Activated T-cell treated with anti-CD3 and anti-CD28 coated beads, Interleukin-2, amount 50 U/mL, for 4 hours (primary cell): Measurements from ENCODE around the gene NELL1. TPM values are rescaled to one million over a fixed set of nuclear protein-coding genes. Genes with fewer than 3 reads are reported as not detected.

Experiments
- ATAC-seq, 2 donors: fragments of 200-7000 bp; cut with Tn5 transposase; one replicate each; pipeline ENCODE4 v1.10.0; 2021
- DNase-seq: peaks from one replicate; pipeline ENCODE4 v3.0.0-alpha.2; 2020
- H3K27me3 Mint-ChIP-seq: one replicate; pipeline ENCODE4 v1.8.0; 2021; ENCODE audit warnings: low read depth, mixed read lengths
- H3K36me3 Mint-ChIP-seq: one replicate; pipeline ENCODE4 v1.8.0; 2022; ENCODE audit warnings: mixed read lengths; ENCODE audit not compliant: insufficient read depth
- H3K4me1 Mint-ChIP-seq: one replicate; pipeline ENCODE4 v1.8.0; 2021; ENCODE audit warnings: low read depth, mixed read lengths
- H3K4me3 Mint-ChIP-seq: one replicate; pipeline ENCODE4 v1.8.0; 2021; ENCODE audit warnings: mild to moderate bottlenecking, moderate library complexity, mixed read lengths
- H3K9me3 Mint-ChIP-seq: one replicate; pipeline ENCODE4 v1.8.0; 2021; ENCODE audit warnings: mixed read lengths
- total RNA-seq, 3 donors: library from RNA; stranded (reverse); gene quantifications; one replicate each; pipeline ENCODE4 v1.2.1, GENCODE V29; 2021

Gene NELL1
- total RNA-seq, 3 donors from 2014 or later: not detected

DNA sequence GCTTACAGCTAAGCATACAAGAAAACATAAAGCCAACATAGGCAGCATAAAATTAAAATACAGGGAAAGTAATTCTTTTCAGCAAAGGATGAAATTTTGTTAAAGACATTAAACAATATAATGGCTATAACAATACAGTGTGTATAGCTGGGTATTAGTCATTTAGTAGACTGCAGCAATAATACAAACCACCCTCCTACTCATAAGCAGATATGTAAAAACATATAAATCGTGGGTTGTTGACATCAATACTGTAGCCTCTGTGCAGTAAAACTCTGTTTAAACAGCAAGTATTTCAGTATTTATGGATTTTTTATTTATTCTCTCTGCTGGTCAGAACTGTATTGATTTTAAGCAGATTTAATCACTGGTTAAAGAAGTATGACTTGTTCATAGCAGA lies 884.4 kb downstream of the NELL1 start:
- peaks cover 4% of the 10 kb centered on the region for H3K9me3 Mint-ChIP-seq
- H3K36me3 Mint-ChIP-seq: no peaks in the 10 kb centered on the region
- no peaks in the 10 kb centered on the region for H3K27me3 Mint-ChIP-seq
- H3K4me1 Mint-ChIP-seq: no peaks in the 10 kb centered on the region
- no peak for ATAC-seq
- no peak for DNase-seq
- no peak overlapping the region for H3K4me3 Mint-ChIP-seq

DNA sequence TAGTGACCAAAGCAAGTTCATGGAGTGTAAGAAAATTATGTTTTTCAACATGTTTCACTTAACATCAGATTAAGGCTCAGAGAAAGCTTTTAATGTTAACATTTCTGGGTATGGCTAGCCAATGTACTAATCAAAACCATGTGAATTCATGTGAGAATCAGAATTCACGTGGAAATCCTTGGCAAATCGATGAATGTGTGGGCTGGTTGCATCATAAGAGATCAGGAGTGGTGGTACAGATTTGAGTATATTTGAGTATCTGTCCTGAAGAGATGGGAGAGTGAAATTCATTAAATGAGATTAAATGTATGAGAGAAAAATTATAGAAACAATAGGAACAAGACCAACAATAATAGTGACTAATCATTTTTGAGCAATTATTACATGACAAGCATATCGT lies 884.9 kb downstream of the NELL1 start:
- Mint-ChIP-seq H3K4me3 (no peak overlapping the region), H3K27me3 (no peaks in the 10 kb centered on the region), H3K9me3 (peaks cover 4% of the 10 kb centered on the region), H3K36me3 (no peaks in the 10 kb centered on the region), H3K4me1 (no peaks in the 10 kb centered on the region)
- no peak for DNase-seq
- no peak for ATAC-seq

DNA sequence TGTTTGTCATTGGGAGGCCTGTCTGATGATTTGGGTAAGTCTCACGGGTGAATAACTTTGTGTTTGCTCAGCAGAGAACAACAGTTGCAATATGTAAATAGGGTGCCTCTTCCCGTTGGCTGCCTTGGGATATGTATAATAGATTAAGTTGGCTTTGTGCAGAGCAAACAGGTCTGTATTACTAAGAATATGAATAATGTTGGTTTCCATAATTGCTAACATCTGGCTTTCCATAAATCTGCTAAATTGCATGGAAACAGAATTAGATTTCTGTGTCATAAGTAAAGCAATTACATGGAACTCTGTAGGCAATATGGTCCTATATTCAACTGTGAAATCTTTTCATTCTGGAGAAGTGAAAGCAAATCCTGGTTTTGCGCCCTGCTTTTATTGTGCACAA lies 887.5 kb downstream of the NELL1 start:
- Mint-ChIP-seq H3K36me3 (no peaks in the 10 kb centered on the region), H3K9me3 (peaks cover 4% of the 10 kb centered on the region), H3K4me1 (no peaks in the 10 kb centered on the region), H3K27me3 (no peaks in the 10 kb centered on the region), H3K4me3 (no peak overlapping the region)
- ATAC-seq: no peak
- no peak for DNase-seq

DNA sequence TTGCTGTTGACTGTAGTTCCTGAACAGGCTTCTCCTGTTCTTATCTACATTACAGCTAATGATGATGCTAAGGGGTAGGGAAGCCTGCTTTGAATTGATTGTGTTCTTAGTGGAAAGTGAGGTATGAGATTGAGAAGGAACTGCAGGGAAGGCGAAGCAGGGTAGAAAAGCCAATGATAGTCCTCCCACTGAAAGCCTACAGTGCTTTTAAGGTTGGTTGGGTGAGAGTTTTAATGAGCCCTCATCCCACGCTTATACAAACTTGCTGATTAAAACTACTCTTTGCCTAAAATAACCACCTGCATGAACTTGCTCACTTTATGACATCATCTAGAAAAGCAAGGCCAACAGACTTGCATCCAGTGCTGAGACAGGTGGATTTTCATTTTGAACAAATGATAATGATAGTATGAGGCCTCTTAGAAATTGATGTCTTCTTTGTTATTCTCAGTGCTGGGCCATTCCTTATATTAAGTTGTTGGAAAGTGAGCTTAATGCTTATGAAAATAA lies 891.1 kb downstream of the NELL1 start:
- Mint-ChIP-seq H3K9me3 (peaks cover 6% of the 10 kb centered on the region), H3K27me3 (no peaks in the 10 kb centered on the region), H3K36me3 (no peaks in the 10 kb centered on the region), H3K4me3 (no peak overlapping the region), H3K4me1 (no peaks in the 10 kb centered on the region)
- DNase-seq: no peak
- ATAC-seq: no peak

DNA sequence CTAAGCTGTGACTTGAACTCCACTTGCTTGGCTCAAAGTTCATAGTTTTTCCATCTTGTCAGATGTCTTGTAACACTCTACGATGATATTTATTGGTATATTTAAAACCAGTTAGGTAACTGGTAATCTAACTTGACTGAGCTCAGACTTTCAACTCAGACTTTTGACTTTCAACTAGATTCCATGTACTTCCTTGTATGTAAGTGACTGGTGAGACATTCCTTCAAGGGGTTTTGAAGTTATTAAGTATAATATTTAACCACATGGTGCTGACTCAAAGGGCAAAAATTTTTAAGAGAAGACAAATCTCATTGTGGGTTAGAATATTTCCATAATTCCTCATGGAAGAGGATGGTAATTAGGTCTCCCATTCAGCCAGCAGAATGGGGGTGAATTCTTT lies 892.2 kb downstream of the NELL1 start:
- peaks cover 6% of the 10 kb centered on the region for H3K9me3 Mint-ChIP-seq
- H3K4me3 Mint-ChIP-seq: no peak overlapping the region
- H3K4me1 Mint-ChIP-seq: no peaks in the 10 kb centered on the region
- H3K36me3 Mint-ChIP-seq: no peaks in the 10 kb centered on the region
- no peak for DNase-seq
- ATAC-seq: no peak
- no peaks in the 10 kb centered on the region for H3K27me3 Mint-ChIP-seq

DNA sequence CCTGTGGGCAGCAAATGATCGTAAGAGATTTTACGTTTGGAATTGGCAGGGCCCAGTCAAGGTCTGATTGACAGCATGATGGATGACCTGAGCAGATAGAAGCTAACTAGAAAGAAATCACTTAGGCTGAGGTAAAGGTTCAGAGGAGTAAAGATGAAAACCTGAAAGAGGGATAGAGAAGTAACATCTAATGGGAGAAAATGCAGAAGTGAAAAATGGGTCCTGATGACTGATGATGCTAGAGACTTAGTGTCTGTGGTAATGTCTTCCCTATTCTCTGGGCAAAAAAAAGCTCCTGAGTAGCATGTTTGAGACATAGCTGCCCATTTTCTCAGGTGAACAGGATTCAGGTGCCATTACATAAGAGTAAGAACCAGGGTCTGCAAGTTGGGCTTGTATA lies 894.7 kb downstream of the NELL1 start:
- no peak for ATAC-seq
- H3K4me3 Mint-ChIP-seq: no peak overlapping the region
- H3K4me1 Mint-ChIP-seq: no peaks in the 10 kb centered on the region
- H3K9me3 Mint-ChIP-seq: peaks cover 6% of the 10 kb centered on the region
- H3K27me3 Mint-ChIP-seq: no peaks in the 10 kb centered on the region
- DNase-seq: no peak
- H3K36me3 Mint-ChIP-seq: no peaks in the 10 kb centered on the region

DNA sequence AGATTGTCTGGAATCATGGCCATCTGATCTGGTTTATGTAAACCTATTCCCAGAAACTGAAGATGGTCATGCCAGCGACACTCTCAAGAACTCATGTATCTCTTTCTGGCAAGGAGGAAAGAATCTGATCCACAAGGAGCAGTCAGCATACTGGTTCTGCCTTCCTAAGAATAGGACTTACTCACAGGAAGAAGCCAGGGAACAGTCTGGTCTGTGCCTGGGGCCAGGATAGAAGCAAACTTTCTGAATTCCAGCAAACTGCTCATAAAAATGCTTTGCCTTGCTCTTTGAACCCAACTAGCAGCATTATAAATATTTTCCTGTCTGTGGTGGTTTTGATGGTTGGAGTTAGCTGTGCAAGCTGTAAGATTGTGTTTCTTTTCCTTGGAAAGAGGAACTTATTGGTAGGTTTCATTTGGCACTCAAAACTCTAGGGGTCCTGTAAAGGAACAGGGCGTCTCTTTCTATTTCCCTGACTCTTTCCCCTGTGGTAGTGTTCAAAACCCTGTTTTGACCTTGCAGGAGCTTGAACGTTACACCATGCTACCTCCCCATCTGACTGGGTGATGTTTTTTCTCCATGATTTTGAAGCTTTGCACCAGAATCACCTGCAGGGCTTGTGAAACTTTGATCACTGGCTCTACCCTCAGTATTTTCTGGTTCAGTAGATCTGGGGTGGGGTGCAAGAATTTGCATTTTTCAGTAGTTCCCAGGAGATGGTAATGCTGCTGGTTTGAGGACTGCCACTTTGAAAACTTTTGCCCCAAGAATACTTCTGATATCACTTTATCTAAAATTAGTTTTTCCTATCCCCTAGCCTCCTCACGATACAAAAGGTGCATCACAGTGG lies 895.7 kb downstream of the NELL1 start:
- peaks cover 6% of the 10 kb centered on the region for H3K9me3 Mint-ChIP-seq
- H3K4me3 Mint-ChIP-seq: no peak overlapping the region
- H3K36me3 Mint-ChIP-seq: no peaks in the 10 kb centered on the region
- H3K4me1 Mint-ChIP-seq: no peaks in the 10 kb centered on the region
- DNase-seq (no peak), ATAC-seq (no peak)
- no peaks in the 10 kb centered on the region for H3K27me3 Mint-ChIP-seq

DNA sequence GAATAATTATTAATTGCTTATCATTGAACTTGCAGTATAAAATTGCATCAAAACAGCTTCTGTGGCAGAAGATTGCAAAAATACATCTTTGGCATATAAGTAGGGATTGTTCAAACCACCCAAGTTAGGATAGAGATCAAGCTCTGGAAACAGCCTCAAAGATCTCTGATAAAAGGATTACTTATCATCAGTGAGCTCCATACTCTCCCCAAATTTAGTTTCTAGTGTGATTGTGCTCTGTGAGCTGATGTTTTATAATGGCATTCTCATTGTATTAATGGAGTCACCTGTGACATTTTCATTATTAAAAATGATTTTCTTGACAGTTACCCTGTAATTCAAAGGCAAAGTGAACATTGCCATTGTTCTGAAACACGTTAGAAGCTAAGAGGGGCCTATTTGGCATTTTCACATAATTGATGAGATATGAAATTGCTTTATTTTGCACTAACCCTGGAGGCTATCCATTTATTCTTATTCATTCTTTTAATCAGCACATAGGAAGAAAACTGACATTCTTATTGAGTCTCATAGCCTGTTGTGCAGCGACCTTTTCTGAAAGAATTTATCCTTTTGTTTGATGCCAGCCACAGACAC lies 897.2 kb downstream of the NELL1 start:
- DNase-seq: no peak
- Mint-ChIP-seq H3K4me3 (no peak overlapping the region), H3K9me3 (peaks cover 6% of the 10 kb centered on the region), H3K27me3 (no peaks in the 10 kb centered on the region), H3K36me3 (no peaks in the 10 kb centered on the region), H3K4me1 (no peaks in the 10 kb centered on the region)
- ATAC-seq: no peak

DNA sequence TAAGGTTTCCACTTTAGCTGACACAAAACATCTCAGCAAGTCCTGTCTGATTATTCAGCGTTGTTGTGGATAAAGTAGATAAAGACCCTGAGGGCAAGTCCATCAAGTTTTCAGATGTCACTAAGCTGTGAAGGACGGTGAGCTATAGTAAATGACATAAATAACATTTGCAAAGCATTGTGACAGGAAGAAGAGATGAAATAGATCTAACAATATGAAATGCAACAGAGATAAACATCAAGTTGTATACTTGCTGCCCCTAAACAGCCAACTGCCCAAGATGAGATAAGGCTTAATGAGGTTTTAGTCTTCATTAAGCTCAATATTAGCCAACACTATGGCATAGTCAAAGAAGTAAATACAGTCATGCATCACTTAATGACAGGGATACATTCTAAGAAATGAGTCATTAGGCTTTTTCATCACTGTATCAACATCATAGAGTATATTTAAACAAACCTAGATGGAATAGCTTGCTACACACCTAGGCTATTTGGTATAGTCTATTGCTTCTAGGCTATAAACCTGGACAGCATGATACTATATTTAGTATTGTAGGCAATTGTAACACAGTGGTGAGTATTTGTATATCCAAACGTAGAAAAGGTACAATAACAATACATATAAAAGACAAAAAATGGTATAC lies 898.4 kb downstream of the NELL1 start:
- ATAC-seq (no peak), DNase-seq (no peak)
- Mint-ChIP-seq H3K4me3 (no peak overlapping the region), H3K4me1 (no peaks in the 10 kb centered on the region), H3K27me3 (no peaks in the 10 kb centered on the region), H3K9me3 (peaks cover 6% of the 10 kb centered on the region), H3K36me3 (no peaks in the 10 kb centered on the region)

DNA sequence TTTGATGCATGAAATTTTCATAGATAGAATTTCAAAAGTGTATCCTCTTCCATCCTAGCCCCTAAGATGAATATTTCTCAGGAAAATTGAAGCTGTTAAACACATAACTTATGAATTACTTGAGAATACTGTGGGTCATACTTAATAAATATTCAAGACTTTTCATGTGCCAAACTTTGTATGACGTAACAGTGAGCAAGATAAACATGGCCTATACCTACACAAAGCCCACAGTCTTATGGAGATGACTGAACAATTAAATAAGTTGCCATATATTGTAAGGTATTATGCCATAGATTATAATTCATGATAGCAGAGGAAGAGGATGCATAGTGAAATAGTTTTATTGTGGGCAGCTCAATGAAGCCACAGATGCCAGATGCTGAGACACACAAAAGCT lies 902.8 kb downstream of the NELL1 start:
- Mint-ChIP-seq H3K9me3 (no peaks in the 10 kb centered on the region), H3K4me3 (no peak overlapping the region), H3K4me1 (no peaks in the 10 kb centered on the region), H3K36me3 (no peaks in the 10 kb centered on the region), H3K27me3 (no peaks in the 10 kb centered on the region)
- DNase-seq (no peak), ATAC-seq (no peak)

DNA sequence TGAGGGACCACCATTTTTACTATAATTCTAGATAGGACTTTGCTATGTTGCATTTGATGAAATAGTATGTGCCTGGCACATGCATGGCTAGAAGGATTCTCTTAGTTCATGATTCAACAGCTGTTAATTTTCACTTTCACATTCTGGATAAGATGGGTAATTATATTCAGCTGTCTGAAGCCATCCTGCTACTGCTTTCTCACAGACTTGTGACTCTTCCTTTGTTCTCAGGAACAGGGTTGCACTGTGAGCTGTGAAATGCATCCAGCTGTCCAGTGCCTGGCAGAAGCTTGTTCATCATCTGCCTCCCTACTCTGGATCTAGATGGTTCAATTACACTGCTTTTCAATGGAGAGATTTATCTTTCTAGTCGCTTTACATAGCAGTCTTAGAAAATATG lies 913.4 kb downstream of the NELL1 start:
- no peaks in the 10 kb centered on the region for H3K27me3 Mint-ChIP-seq
- ATAC-seq (no peak), DNase-seq (no peak)
- H3K9me3 Mint-ChIP-seq: peaks cover 4% of the 10 kb centered on the region
- no peaks in the 10 kb centered on the region for H3K4me1 Mint-ChIP-seq
- H3K4me3 Mint-ChIP-seq: no peak overlapping the region
- no peaks in the 10 kb centered on the region for H3K36me3 Mint-ChIP-seq

DNA sequence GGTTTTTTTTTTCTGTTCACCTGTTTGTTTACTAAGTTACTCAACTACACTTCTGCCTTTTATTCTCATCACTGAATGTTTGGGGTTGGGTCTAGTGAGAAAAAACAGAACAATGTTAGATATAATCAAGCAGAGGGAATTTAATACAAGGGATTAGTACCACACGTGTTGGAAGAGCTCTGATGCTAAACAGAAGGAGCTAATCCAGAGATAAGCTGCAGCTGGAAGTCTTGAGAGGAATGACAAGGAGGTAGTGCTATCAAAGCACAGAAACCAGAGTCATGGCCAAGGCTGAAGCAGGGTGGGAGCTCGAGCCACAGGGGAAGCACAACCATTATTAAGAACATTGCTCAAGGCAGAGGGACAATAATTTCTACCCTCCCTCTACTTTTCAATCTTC lies 919.4 kb downstream of the NELL1 start:
- H3K27me3 Mint-ChIP-seq: no peaks in the 10 kb centered on the region
- ATAC-seq (no peak), DNase-seq (no peak)
- H3K9me3 Mint-ChIP-seq: peaks cover 15% of the 10 kb centered on the region
- no peak overlapping the region for H3K4me3 Mint-ChIP-seq
- H3K36me3 Mint-ChIP-seq: no peaks in the 10 kb centered on the region
- H3K4me1 Mint-ChIP-seq: no peaks in the 10 kb centered on the region

DNA sequence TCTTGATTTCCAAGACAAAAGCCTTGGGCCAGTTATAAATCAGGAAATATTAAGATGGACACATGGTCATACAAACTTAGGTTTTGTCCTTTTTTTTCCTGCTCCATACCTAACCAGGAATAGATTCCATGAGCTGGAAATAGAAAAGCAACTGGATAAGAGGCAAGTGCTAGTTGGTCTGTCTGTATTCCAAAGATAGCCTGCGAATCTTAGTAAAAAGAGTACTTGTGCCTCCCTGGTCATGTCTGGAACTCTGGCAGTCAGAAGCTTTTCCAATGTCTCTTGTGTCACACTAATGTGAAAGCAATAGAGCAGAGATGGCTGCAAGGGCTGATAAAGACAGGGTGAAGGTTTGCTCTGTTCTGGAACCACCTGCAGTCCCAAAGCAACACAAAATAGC lies 933.3 kb downstream of the NELL1 start:
- H3K27me3 Mint-ChIP-seq: no peaks in the 10 kb centered on the region
- peaks cover 8% of the 10 kb centered on the region for H3K9me3 Mint-ChIP-seq
- no peaks in the 10 kb centered on the region for H3K4me1 Mint-ChIP-seq
- no peak for ATAC-seq
- H3K4me3 Mint-ChIP-seq: no peak overlapping the region
- DNase-seq: no peak
- H3K36me3 Mint-ChIP-seq: no peaks in the 10 kb centered on the region

DNA sequence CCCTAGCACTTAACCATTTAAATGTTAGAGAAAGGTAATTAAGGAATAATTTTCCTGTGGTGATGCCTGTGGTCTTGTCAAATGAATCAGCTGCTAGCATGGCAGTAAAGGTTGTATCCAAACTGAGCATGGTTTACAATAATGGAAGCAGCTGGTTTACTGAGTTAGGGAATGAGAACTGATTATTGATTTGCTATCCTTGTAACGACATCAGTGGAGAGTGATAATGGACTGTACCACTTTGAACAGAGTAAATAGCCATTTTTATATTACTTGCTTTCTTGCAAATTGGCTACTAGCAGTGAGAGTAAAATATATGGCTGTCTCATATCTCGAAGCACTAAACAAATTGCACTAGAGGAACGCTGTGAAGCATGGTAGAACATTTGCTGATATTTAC lies 934.5 kb downstream of the NELL1 start:
- Mint-ChIP-seq H3K27me3 (no peaks in the 10 kb centered on the region), H3K9me3 (peaks cover 8% of the 10 kb centered on the region), H3K4me3 (no peak overlapping the region), H3K36me3 (no peaks in the 10 kb centered on the region), H3K4me1 (no peaks in the 10 kb centered on the region)
- no peak for DNase-seq
- ATAC-seq: no peak

DNA sequence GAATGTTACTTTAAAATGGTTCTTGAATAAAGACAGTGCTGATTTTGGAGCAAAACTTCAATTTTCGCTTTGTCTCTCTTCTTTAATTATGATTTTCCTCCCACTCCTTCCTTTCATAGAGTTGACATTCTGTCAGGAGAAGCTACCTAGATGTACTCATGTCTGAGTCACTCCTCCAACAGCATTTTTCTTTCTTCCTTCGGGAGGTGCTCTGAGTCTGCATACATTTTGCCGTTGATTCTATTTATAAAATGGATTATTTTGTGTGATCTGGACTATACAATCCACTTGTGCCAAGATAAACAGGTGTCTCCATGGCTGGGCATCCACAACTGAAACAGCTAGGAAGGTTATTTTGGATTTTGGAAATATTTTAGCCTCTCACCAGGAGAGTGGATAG lies 935.2 kb downstream of the NELL1 start:
- Mint-ChIP-seq H3K36me3 (no peaks in the 10 kb centered on the region), H3K4me1 (no peaks in the 10 kb centered on the region), H3K4me3 (no peak overlapping the region), H3K27me3 (no peaks in the 10 kb centered on the region), H3K9me3 (peaks cover 8% of the 10 kb centered on the region)
- DNase-seq (no peak), ATAC-seq (no peak)
